Lower lobe of right lung (tissue), 2 donors: Measurements from ENCODE around the gene GRIN2C. TPM values are rescaled to one million over a fixed set of nuclear protein-coding genes. Genes with fewer than 3 reads are reported as not detected.

Source experiments
- ATAC-seq, 2 donors: fragments of 200-7000 bp; cut with Tn5 transposase; one replicate each; pipeline ENCODE4 v1.9.1; 2020 to 2022; ENCODE audit warnings: mild to moderate bottlenecking in 2 of 2, moderate library complexity in 2 of 2
- DNase-seq: peaks from one replicate; pipeline ENCODE4 v3.0.0-alpha.2; 2020
- H3K27ac ChIP-seq: fragments of 200-600 bp; one replicate; pipeline ENCODE4 v1.8.0; 2022
- H3K27me3 ChIP-seq: fragments of 200-600 bp; one replicate; pipeline ENCODE4 v1.8.0; 2022; ENCODE audit warnings: low read depth
- H3K36me3 ChIP-seq: fragments of 200-600 bp; one replicate; pipeline ENCODE4 v1.8.0; 2022; ENCODE audit warnings: mild to moderate bottlenecking
- H3K4me1 ChIP-seq: fragments of 200-600 bp; one replicate; pipeline ENCODE4 v1.8.0; 2022
- H3K4me3 ChIP-seq: fragments of 200-600 bp; one replicate; pipeline ENCODE4 v1.8.0; 2022; ENCODE audit warnings: mild to moderate bottlenecking
- H3K9me3 ChIP-seq: fragments of 200-600 bp; one replicate; pipeline ENCODE4 v1.8.0; 2022
- CTCF ChIP-seq: fragments of 200-600 bp; IDR thresholded peaks from one replicate; pipeline ENCODE4 v1.8.0; 2022; ENCODE audit warnings: antibody characterized with exemption, mild to moderate bottlenecking
- intact Hi-C: fragments of 100-400 bp; cut with DNase I; formaldehyde crosslinking; loops from one replicate; pipeline ENCODE4 v1.11.0; 2022
- total RNA-seq: library from RNA; stranded (reverse); fragmentation: NEBNext Ultra II Directional; extraction: Animal tissue kit (Norgen Biotek cat#: 25700); gene quantifications from one replicate; pipeline ENCODE4 v1.2.1, GENCODE V29; 2021
- donor health status: DM: no; HTN: yes; CAD: no; lungs with severe emphysema.

Gene GRIN2C
- total RNA-seq, 1 donor from 2014 or later = 0.83 TPM

DNA sequence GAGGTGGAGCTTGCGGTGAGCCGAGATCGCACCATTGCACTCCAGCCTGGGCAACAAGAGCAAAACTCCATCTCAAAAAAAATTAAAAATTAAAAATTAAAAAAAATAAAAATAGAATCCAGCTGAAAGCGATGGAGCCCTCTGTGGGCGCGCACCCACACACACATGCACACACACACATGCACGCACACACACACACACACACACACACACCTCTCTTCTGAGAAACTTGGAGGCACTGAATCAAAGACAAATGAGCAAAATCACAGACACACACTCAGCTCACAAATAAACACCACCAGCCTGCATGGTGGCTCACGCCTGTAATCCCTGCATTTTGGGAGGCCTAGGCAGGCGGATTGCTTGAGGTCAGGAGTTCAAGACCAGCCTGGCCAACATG, 43.3 kb upstream of the GRIN2C start:
- no peak overlapping the region for H3K27ac ChIP-seq
- no peak for DNase-seq
- H3K9me3 ChIP-seq = no peaks in the 10 kb centered on the region
- no peak for TF ChIP-seq CTCF
- ATAC-seq = no peak
- H3K4me3 ChIP-seq = no peak overlapping the region
- H3K4me1 ChIP-seq = no peaks in the 10 kb centered on the region
- H3K27me3 ChIP-seq = peaks cover 3% of the 10 kb centered on the region
- no peaks in the 10 kb centered on the region for H3K36me3 ChIP-seq
- intact Hi-C loops = no loop called here

- no peak for ATAC-seq
- intact Hi-C loops = no loop called here
- no peak for TF ChIP-seq CTCF
- Histone ChIP-seq H3K4me3 (no peak overlapping the region), H3K27me3 (peaks cover 3% of the 10 kb centered on the region), H3K4me1 (no peaks in the 10 kb centered on the region), H3K36me3 (no peaks in the 10 kb centered on the region), H3K9me3 (no peaks in the 10 kb centered on the region), H3K27ac (no peak overlapping the region)
- no peak for DNase-seq
Measured at GRCh38 chr17:74901353-74902135, 41.9 kb upstream of the GRIN2C start.

- H3K4me3 ChIP-seq = no peak overlapping the region
- no peaks in the 10 kb centered on the region for H3K36me3 ChIP-seq
- intact Hi-C loops = no loop called here
- TF ChIP-seq CTCF = no peak
- ATAC-seq (no peak), DNase-seq (no peak)
- peaks cover 15% of the 10 kb centered on the region for H3K27me3 ChIP-seq
- H3K4me1 ChIP-seq = no peaks in the 10 kb centered on the region
- no peak overlapping the region for H3K27ac ChIP-seq
- H3K9me3 ChIP-seq = no peaks in the 10 kb centered on the region
Measured at GRCh38 chr17:74900208-74900607, 40.5 kb upstream of the GRIN2C start.

DNA sequence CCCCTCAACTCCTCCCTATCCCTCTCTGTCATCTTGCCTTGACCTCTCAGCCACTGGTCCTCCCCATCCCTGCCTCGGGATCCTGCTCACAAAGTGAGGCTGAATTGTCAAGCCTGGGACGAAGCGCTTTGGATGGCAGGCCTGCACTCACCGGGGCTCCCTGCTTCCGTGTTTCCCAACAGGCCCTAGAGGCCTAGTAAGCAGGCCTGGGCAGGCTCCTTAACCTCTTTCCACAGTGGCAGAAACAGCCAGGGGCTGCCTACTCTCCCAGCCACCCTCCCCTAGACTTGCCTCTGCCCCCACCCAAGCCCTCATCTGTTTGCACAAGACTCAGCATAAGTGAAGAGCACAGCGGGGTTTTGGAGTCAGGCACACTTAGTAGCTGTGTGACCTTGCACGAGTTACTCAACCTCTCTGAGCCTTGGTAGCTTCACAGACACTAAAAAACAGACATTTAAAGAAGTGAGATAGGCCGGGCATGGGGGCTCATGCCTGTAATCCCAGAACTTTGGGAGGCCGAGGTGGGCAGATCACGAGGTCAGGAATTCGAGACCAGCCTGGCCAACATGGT, 38.8 kb upstream of the GRIN2C start:
- no peak overlapping the region for H3K4me3 ChIP-seq
- ATAC-seq (no peak), DNase-seq (no peak)
- peaks cover 3% of the 10 kb centered on the region for H3K4me1 ChIP-seq
- H3K36me3 ChIP-seq = no peaks in the 10 kb centered on the region
- H3K9me3 ChIP-seq = no peaks in the 10 kb centered on the region
- peaks cover 32% of the 10 kb centered on the region for H3K27me3 ChIP-seq
- no peak for TF ChIP-seq CTCF
- intact Hi-C loops = no loop called here
- H3K27ac ChIP-seq = no peak overlapping the region

- Histone ChIP-seq H3K27me3 (peaks cover 61% of the 10 kb centered on the region), H3K9me3 (no peaks in the 10 kb centered on the region), H3K36me3 (no peaks in the 10 kb centered on the region), H3K4me1 (peaks cover 14% of the 10 kb centered on the region), H3K27ac (no peak overlapping the region), H3K4me3 (peak overlapping the region; percentile 30)
- TF ChIP-seq CTCF = no peak
- DNase-seq (no peak), ATAC-seq (no peak)
- intact Hi-C loops = no loop called here
Measured at GRCh38 chr17:74893936-74894671, 34.4 kb upstream of the GRIN2C start.
